SK-N-MC (cell line): ENCODE data around the gene HHAT.

Source experiments
- DNase-seq: peaks from one replicate; pipeline ENCODE4 v3.0.0-alpha.2; 2011; ENCODE audit warnings: low read depth, low spot score
- H3K27ac ChIP-seq: fragments of 200-600 bp; sonication (generic); 2 replicates; pipeline ENCODE4 v1.5.1; 2016; ENCODE audit warnings: mixed run types
- H3K36me3 ChIP-seq: fragments of 200-600 bp; sonication (generic); 2 replicates; pipeline ENCODE4 v1.6.1; 2017; ENCODE audit warnings: antibody characterized with exemption, low read length, mixed read lengths; ENCODE audit not compliant: insufficient read depth
- H3K4me3 ChIP-seq: fragments of 200-600 bp; sonication (generic); 2 replicates; pipeline ENCODE4 v1.5.1; 2016
- H3K9ac ChIP-seq: fragments of 200-600 bp; sonication (generic); 2 replicates; pipeline ENCODE4 v1.8.0; 2017; ENCODE audit warnings: mixed run types, mixed read lengths; ENCODE audit not compliant: insufficient read length
- H3K9me3 ChIP-seq: fragments of 200-600 bp; sonication (generic); 2 replicates; pipeline ENCODE4 v1.6.1; 2017; ENCODE audit warnings: low read depth, mild to moderate bottlenecking, antibody characterized with exemption, low read length, moderate library complexity, mixed read lengths
- EZH2 ChIP-seq: fragments of 200-600 bp; sonication (generic); IDR thresholded peaks from one replicate; pipeline ENCODE4 v1.6.1; 2017; ENCODE audit warnings: antibody characterized with exemption
- FOXP2 ChIP-seq: optimal IDR thresholded peaks from 2 replicates; pipeline ENCODE3; 2011; ENCODE audit warnings: mild to moderate bottlenecking, moderate library complexity; ENCODE audit not compliant: insufficient read depth; ENCODE audit errors: extremely low read length, control extremely low read depth
- POLR2AphosphoS5 ChIP-seq: IDR thresholded peaks from 2 replicates; pipeline ENCODE4 v1.6.1; 2012; ENCODE audit warnings: mild to moderate bottlenecking, low read depth, low read length, borderline replicate concordance

Gene HHAT

GRCh38 chr1:210700083-210700482 lies 371.4 kb downstream of the HHAT start:
- Histone ChIP-seq H3K36me3 (no peaks in the 10 kb centered on the region), H3K9ac (no peak overlapping the region), H3K9me3 (no peaks in the 10 kb centered on the region), H3K27ac (no peak overlapping the region), H3K4me3 (no peak overlapping the region)
- TF ChIP-seq FOXP2 (no peak), POLR2AphosphoS5 (no peak), EZH2 (no peak)
- no peak for DNase-seq

GRCh38 chr1:210700511-210700910 lies 371.8 kb downstream of the HHAT start:
- no peak overlapping the region for H3K4me3 ChIP-seq
- no peaks in the 10 kb centered on the region for H3K36me3 ChIP-seq
- no peak for DNase-seq
- TF ChIP-seq FOXP2 (no peak), EZH2 (no peak), POLR2AphosphoS5 (no peak)
- H3K9me3 ChIP-seq, result no peaks in the 10 kb centered on the region
- H3K27ac ChIP-seq, result no peak overlapping the region
- H3K9ac ChIP-seq, result no peak overlapping the region

GRCh38 chr1:210702506-210702905 lies 373.8 kb downstream of the HHAT start:
- DNase-seq, result no peak

GRCh38 chr1:210703593-210703992 lies 374.9 kb downstream of the HHAT start:
- DNase-seq, result no peak
- Histone ChIP-seq H3K9ac (no peak overlapping the region), H3K4me3 (no peak overlapping the region), H3K27ac (no peak overlapping the region), H3K9me3 (no peaks in the 10 kb centered on the region), H3K36me3 (no peaks in the 10 kb centered on the region)
- no peak for TF ChIP-seq FOXP2
- TF ChIP-seq EZH2, result no peak
- no peak for TF ChIP-seq POLR2AphosphoS5

More at GRCh38 chr1:210702506-210702905, 373.8 kb downstream of the HHAT start:
- H3K9ac ChIP-seq, result no peak overlapping the region
- H3K27ac ChIP-seq, result no peak overlapping the region
- H3K36me3 ChIP-seq, result no peaks in the 10 kb centered on the region
- H3K9me3 ChIP-seq, result no peaks in the 10 kb centered on the region
- TF ChIP-seq POLR2AphosphoS5, result no peak
- TF ChIP-seq FOXP2, result no peak
- no peak for TF ChIP-seq EZH2
- H3K4me3 ChIP-seq, result no peak overlapping the region

GRCh38 chr1:210705086-210705485 lies 376.4 kb downstream of the HHAT start:
- no peak overlapping the region for H3K27ac ChIP-seq
- H3K4me3 ChIP-seq, result no peak overlapping the region
- TF ChIP-seq POLR2AphosphoS5 (no peak), FOXP2 (no peak), EZH2 (no peak)
- H3K36me3 ChIP-seq, result no peaks in the 10 kb centered on the region
- H3K9ac ChIP-seq, result no peak overlapping the region
- DNase-seq, result no peak
- no peaks in the 10 kb centered on the region for H3K9me3 ChIP-seq

- TF ChIP-seq EZH2, result no peak
- TF ChIP-seq POLR2AphosphoS5, result no peak
- no peak for TF ChIP-seq FOXP2
- Histone ChIP-seq H3K27ac (no peak overlapping the region), H3K9me3 (no peaks in the 10 kb centered on the region), H3K4me3 (no peak overlapping the region), H3K9ac (no peak overlapping the region), H3K36me3 (no peaks in the 10 kb centered on the region)
- DNase-seq, result no peak
These were observed 377.5 kb downstream of the HHAT start for GRCh38 chr1:210706246-210706645.

GRCh38 chr1:210707300-210708240 lies 378.9 kb downstream of the HHAT start:
- Histone ChIP-seq H3K9me3 (no peaks in the 10 kb centered on the region), H3K36me3 (no peaks in the 10 kb centered on the region), H3K9ac (no peak overlapping the region), H3K27ac (no peak overlapping the region), H3K4me3 (no peak overlapping the region)
- DNase-seq, result no peak
- TF ChIP-seq POLR2AphosphoS5 (no peak), FOXP2 (no peak), EZH2 (no peak)

- Histone ChIP-seq H3K9ac (no peak overlapping the region), H3K4me3 (no peak overlapping the region), H3K9me3 (no peaks in the 10 kb centered on the region), H3K27ac (no peak overlapping the region), H3K36me3 (no peaks in the 10 kb centered on the region)
- TF ChIP-seq POLR2AphosphoS5 (no peak), FOXP2 (no peak), EZH2 (no peak)
- no peak for DNase-seq
These were observed 381.0 kb downstream of the HHAT start for GRCh38 chr1:210709701-210710100.
